ENCODE measurements around the gene TENM4.

TENM4 gene

GRCh38 chr11:79461666-79462645 is 21.1 kb upstream of the TENM4 start:
- Mint-ChIP-seq H3K9me3 (peaks cover 4% of the 10 kb centered on the region), H3K27me3 (peaks cover 1% of the 10 kb centered on the region), H3K36me3 (no peaks in the 10 kb centered on the region), H3K4me1 (no peaks in the 10 kb centered on the region), H3K4me3 (no peak overlapping the region), H3K27ac (no peak overlapping the region)

- Mint-ChIP-seq H3K9me3 (peaks cover 4% of the 10 kb centered on the region), H3K27me3 (peaks cover 1% of the 10 kb centered on the region), H3K4me3 (no peak overlapping the region), H3K36me3 (no peaks in the 10 kb centered on the region), H3K27ac (no peak overlapping the region), H3K4me1 (no peaks in the 10 kb centered on the region)
Measured at GRCh38 chr11:79461144-79461543, 20.3 kb upstream of the TENM4 start.

- Mint-ChIP-seq H3K9me3 (peaks cover 10% of the 10 kb centered on the region), H3K4me1 (no peaks in the 10 kb centered on the region), H3K27ac (no peak overlapping the region), H3K4me3 (no peak overlapping the region), H3K36me3 (no peaks in the 10 kb centered on the region), H3K27me3 (peaks cover 4% of the 10 kb centered on the region)
Measured at GRCh38 chr11:79458709-79459108, 17.9 kb upstream of the TENM4 start.

- Mint-ChIP-seq H3K36me3 (no peaks in the 10 kb centered on the region), H3K4me1 (no peaks in the 10 kb centered on the region), H3K27ac (no peak overlapping the region), H3K4me3 (no peak overlapping the region), H3K27me3 (peaks cover 5% of the 10 kb centered on the region), H3K9me3 (peaks cover 10% of the 10 kb centered on the region)
Measured at GRCh38 chr11:79456501-79456900, 15.7 kb upstream of the TENM4 start.

GRCh38 chr11:79453617-79454016 is 12.8 kb upstream of the TENM4 start:
- Mint-ChIP-seq H3K27me3 (peaks cover 8% of the 10 kb centered on the region), H3K9me3 (peaks cover 11% of the 10 kb centered on the region), H3K4me1 (no peaks in the 10 kb centered on the region), H3K36me3 (no peaks in the 10 kb centered on the region), H3K4me3 (no peak overlapping the region), H3K27ac (no peak overlapping the region)

- no peak overlapping the region for H3K27ac Mint-ChIP-seq
- H3K27me3 Mint-ChIP-seq = peaks cover 11% of the 10 kb centered on the region
- H3K4me3 Mint-ChIP-seq = no peak overlapping the region
- no peaks in the 10 kb centered on the region for H3K36me3 Mint-ChIP-seq
- no peaks in the 10 kb centered on the region for H3K4me1 Mint-ChIP-seq
- H3K9me3 Mint-ChIP-seq = peaks cover 5% of the 10 kb centered on the region
Measured at GRCh38 chr11:79449040-79449439, 8.2 kb upstream of the TENM4 start.

- Mint-ChIP-seq H3K36me3 (no peaks in the 10 kb centered on the region), H3K27me3 (peaks cover 22% of the 10 kb centered on the region), H3K4me1 (no peaks in the 10 kb centered on the region), H3K4me3 (no peak overlapping the region), H3K27ac (no peak overlapping the region), H3K9me3 (peaks cover 5% of the 10 kb centered on the region)
Measured at GRCh38 chr11:79447038-79447786, 6.4 kb upstream of the TENM4 start.

GRCh38 chr11:79444923-79445322 is 4.1 kb upstream of the TENM4 start:
- H3K4me3 Mint-ChIP-seq = no peak overlapping the region
- H3K4me1 Mint-ChIP-seq = peaks cover 7% of the 10 kb centered on the region
- H3K27me3 Mint-ChIP-seq = peaks cover 29% of the 10 kb centered on the region
- no peaks in the 10 kb centered on the region for H3K36me3 Mint-ChIP-seq
- no peak overlapping the region for H3K27ac Mint-ChIP-seq
- H3K9me3 Mint-ChIP-seq = peaks cover 5% of the 10 kb centered on the region

- no peaks in the 10 kb centered on the region for H3K36me3 Mint-ChIP-seq
- H3K4me1 Mint-ChIP-seq = peaks cover 7% of the 10 kb centered on the region
- H3K9me3 Mint-ChIP-seq = no peaks in the 10 kb centered on the region
- peak overlapping the region; percentile 39 for H3K4me3 Mint-ChIP-seq
- H3K27ac Mint-ChIP-seq = no peak overlapping the region
- H3K27me3 Mint-ChIP-seq = peaks cover 40% of the 10 kb centered on the region
Measured at GRCh38 chr11:79441461-79441875, 638 bp upstream of the TENM4 start.

GRCh38 chr11:79439886-79440570 is 802 bp downstream of the TENM4 start:
- Mint-ChIP-seq H3K27me3 (peaks cover 49% of the 10 kb centered on the region), H3K9me3 (no peaks in the 10 kb centered on the region), H3K27ac (no peak overlapping the region), H3K36me3 (no peaks in the 10 kb centered on the region), H3K4me1 (peaks cover 7% of the 10 kb centered on the region), H3K4me3 (no peak overlapping the region)

GRCh38 chr11:79439410-79439885 is 1.4 kb downstream of the TENM4 start:
- Mint-ChIP-seq H3K9me3 (no peaks in the 10 kb centered on the region), H3K27me3 (peaks cover 52% of the 10 kb centered on the region), H3K4me1 (peaks cover 7% of the 10 kb centered on the region), H3K4me3 (no peak overlapping the region), H3K27ac (no peak overlapping the region), H3K36me3 (no peaks in the 10 kb centered on the region)

- Mint-ChIP-seq H3K27ac (no peak overlapping the region), H3K36me3 (no peaks in the 10 kb centered on the region), H3K9me3 (no peaks in the 10 kb centered on the region), H3K4me1 (peaks cover 7% of the 10 kb centered on the region), H3K27me3 (peaks cover 53% of the 10 kb centered on the region), H3K4me3 (no peak overlapping the region)
Measured at GRCh38 chr11:79438631-79439409, 2.0 kb downstream of the TENM4 start.

- Mint-ChIP-seq H3K27ac (no peak overlapping the region), H3K4me1 (peaks cover 7% of the 10 kb centered on the region), H3K36me3 (no peaks in the 10 kb centered on the region), H3K27me3 (peaks cover 49% of the 10 kb centered on the region), H3K9me3 (no peaks in the 10 kb centered on the region), H3K4me3 (no peak overlapping the region)
Measured at GRCh38 chr11:79437981-79438630, 2.7 kb downstream of the TENM4 start.

- no peaks in the 10 kb centered on the region for H3K9me3 Mint-ChIP-seq
- H3K27me3 Mint-ChIP-seq = peaks cover 47% of the 10 kb centered on the region
- no peaks in the 10 kb centered on the region for H3K36me3 Mint-ChIP-seq
- H3K27ac Mint-ChIP-seq = no peak overlapping the region
- peaks cover 7% of the 10 kb centered on the region for H3K4me1 Mint-ChIP-seq
- H3K4me3 Mint-ChIP-seq = no peak overlapping the region
Measured at GRCh38 chr11:79437278-79437980, 3.4 kb downstream of the TENM4 start.
